Gastroesophageal sphincter (tissue), 3 donors: ENCODE data around the gene FAM120A.

Experiments
- CTCF ChIP-seq, 4 experiments: fragments of 200-600 bp in 2 of 4; fragments of 450-650 bp in 2 of 4; sonication (generic) in 1 of 4; IDR thresholded peaks; one replicate each; pipeline ENCODE4 v1.5.1; 2017 to 2019; ENCODE audit warnings: antibody characterized with exemption in 4 of 4, mild to moderate bottlenecking in 2 of 4, moderate library complexity in 2 of 4
- EP300 ChIP-seq: sonication (generic); formaldehyde crosslinking; IDR thresholded peaks from one replicate; pipeline ENCODE4 v1.6.1; 2017; ENCODE audit warnings: antibody characterized with exemption, mild to moderate bottlenecking
- POLR2A ChIP-seq, 2 donors: fragments of 450-650 bp; IDR thresholded peaks; one replicate each; pipeline ENCODE4 v1.6.1; 2017; ENCODE audit warnings: antibody characterized with exemption in 2 of 2, mild to moderate bottlenecking in 2 of 2, moderate library complexity in 1 of 2

- no peak for TF ChIP-seq CTCF (IDR thresholded peaks at IDR 0.05)
- TF ChIP-seq EP300: no peak
- TF ChIP-seq POLR2A (IDR thresholded peaks at IDR 0.05): no peak
Measured at GRCh38 chr9:93520523-93520922, 69.0 kb downstream of the FAM120A start.
